Stimulated activated naive CD8-positive, alpha-beta T cell treated with anti-CD3 and anti-CD28 coated beads, Interleukin-15, Interleukin-2, amounts not matched to agents 100 ng/mL and 50 ng/mL, for 24 hours (primary cell): ENCODE data around the gene ZNF586.
"Not testable (repeated sequence)": the region's sequence is repeated elsewhere in the genome, so short reads cannot be mapped to it uniquely, and the experiment has no call there.

Source experiments
- H3K27ac Mint-ChIP-seq: one replicate; pipeline ENCODE4 v1.8.0; 2021; ENCODE audit warnings: mild to moderate bottlenecking, mixed read lengths
- H3K27me3 Mint-ChIP-seq: one replicate; pipeline ENCODE4 v1.8.0; 2021; ENCODE audit warnings: mixed read lengths
- H3K36me3 Mint-ChIP-seq: one replicate; pipeline ENCODE4 v1.8.0; 2021; ENCODE audit warnings: low read depth, mixed read lengths
- H3K4me1 Mint-ChIP-seq: one replicate; pipeline ENCODE4 v1.8.0; 2021; ENCODE audit warnings: low read depth, mixed read lengths
- H3K4me3 Mint-ChIP-seq: one replicate; pipeline ENCODE4 v1.8.0; 2021; ENCODE audit warnings: mild to moderate bottlenecking, mixed read lengths
- H3K9me3 Mint-ChIP-seq: one replicate; pipeline ENCODE4 v1.8.0; 2021; ENCODE audit warnings: mixed read lengths

Gene ZNF586

GRCh38 chr19:57769345-57770131 lies at the start of gene ZNF586:
Gene ZNF586, plus strand, starts transcription at chr19:57769676. Its CDS starts 167 bp downstream, at chr19:57769843.
- Mint-ChIP-seq H3K36me3 (peaks cover 55% of the 10 kb centered on the region), H3K4me1 (peaks cover 43% of the 10 kb centered on the region), H3K27ac (peak within 1 kb of the TSS; percentile 81), H3K9me3 (peaks cover 23% of the 10 kb centered on the region), H3K4me3 (peak within 1 kb of the TSS; percentile 89), H3K27me3 (no peaks in the 10 kb centered on the region)

GRCh38 chr19:57719901-57720519 lies 49.5 kb upstream of the ZNF586 start:
- Mint-ChIP-seq H3K36me3 (peaks cover 84% of the 10 kb centered on the region), H3K4me3 (no peak overlapping the region), H3K27me3 (no peaks in the 10 kb centered on the region), H3K27ac (no peak overlapping the region), H3K4me1 (peaks cover 4% of the 10 kb centered on the region), H3K9me3 (peaks cover 71% of the 10 kb centered on the region)

- H3K36me3 Mint-ChIP-seq: peaks cover 81% of the 10 kb centered on the region
- no peak overlapping the region for H3K27ac Mint-ChIP-seq
- peaks cover 66% of the 10 kb centered on the region for H3K9me3 Mint-ChIP-seq
These were observed 48.6 kb upstream of the ZNF586 start for GRCh38 chr19:57720878-57721277.

GRCh38 chr19:57738320-57738719 lies 31.2 kb upstream of the ZNF586 start:
- not testable (repeated sequence) for H3K36me3 Mint-ChIP-seq, H3K4me3 Mint-ChIP-seq, H3K27ac Mint-ChIP-seq, H3K4me1 Mint-ChIP-seq, H3K27me3 Mint-ChIP-seq, H3K9me3 Mint-ChIP-seq

More at GRCh38 chr19:57720878-57721277, 48.6 kb upstream of the ZNF586 start:
- Mint-ChIP-seq H3K27me3 (no peaks in the 10 kb centered on the region), H3K4me1 (peaks cover 5% of the 10 kb centered on the region), H3K4me3 (no peak overlapping the region)

GRCh38 chr19:57738770-57739169 lies 30.7 kb upstream of the ZNF586 start:
- H3K27me3 Mint-ChIP-seq, H3K4me3 Mint-ChIP-seq, H3K4me1 Mint-ChIP-seq, H3K9me3 Mint-ChIP-seq, H3K36me3 Mint-ChIP-seq, H3K27ac Mint-ChIP-seq: not testable (repeated sequence)

- H3K36me3 Mint-ChIP-seq: peaks cover 46% of the 10 kb centered on the region
- H3K4me3 Mint-ChIP-seq: peak within 1 kb of the TSS; percentile 93
- peak within 1 kb of the TSS; percentile 96 for H3K27ac Mint-ChIP-seq
- H3K4me1 Mint-ChIP-seq: peaks cover 28% of the 10 kb centered on the region
- peaks cover 27% of the 10 kb centered on the region for H3K9me3 Mint-ChIP-seq
- no peaks in the 10 kb centered on the region for H3K27me3 Mint-ChIP-seq
These were observed 22.6 kb upstream of the ZNF586 start, which contains the start of gene ZNF776 for GRCh38 chr19:57746580-57747471. Gene ZNF776, plus strand, starts transcription at chr19:57746815. Its CDS starts 244 bp downstream, at chr19:57747059.

- H3K36me3 Mint-ChIP-seq: peaks cover 52% of the 10 kb centered on the region
- peaks cover 30% of the 10 kb centered on the region for H3K4me1 Mint-ChIP-seq
- H3K4me3 Mint-ChIP-seq: peak overlapping the region; percentile 93
- H3K9me3 Mint-ChIP-seq: peaks cover 31% of the 10 kb centered on the region
- no peaks in the 10 kb centered on the region for H3K27me3 Mint-ChIP-seq
- peak overlapping the region; percentile 96 for H3K27ac Mint-ChIP-seq
These were observed 22.0 kb upstream of the ZNF586 start for GRCh38 chr19:57747472-57747807.

GRCh38 chr19:57748029-57748428 lies 21.4 kb upstream of the ZNF586 start:
- Mint-ChIP-seq H3K9me3 (peaks cover 37% of the 10 kb centered on the region), H3K4me3 (peak overlapping the region; percentile 93), H3K27ac (peak overlapping the region; percentile 18), H3K4me1 (peaks cover 30% of the 10 kb centered on the region), H3K27me3 (no peaks in the 10 kb centered on the region), H3K36me3 (peaks cover 58% of the 10 kb centered on the region)

GRCh38 chr19:57754091-57754673 lies 15.3 kb upstream of the ZNF586 start:
- Mint-ChIP-seq H3K4me1 (peaks cover 4% of the 10 kb centered on the region), H3K4me3 (no peak overlapping the region), H3K27me3 (no peaks in the 10 kb centered on the region), H3K36me3 (peaks cover 97% of the 10 kb centered on the region), H3K9me3 (peaks cover 79% of the 10 kb centered on the region), H3K27ac (no peak overlapping the region)

GRCh38 chr19:57755031-57755430 lies 14.4 kb upstream of the ZNF586 start:
- H3K4me1 Mint-ChIP-seq: peaks cover 3% of the 10 kb centered on the region
- peaks cover 74% of the 10 kb centered on the region for H3K9me3 Mint-ChIP-seq
- no peaks in the 10 kb centered on the region for H3K27me3 Mint-ChIP-seq
- H3K4me3 Mint-ChIP-seq: no peak overlapping the region
- no peak overlapping the region for H3K27ac Mint-ChIP-seq
- H3K36me3 Mint-ChIP-seq: peaks cover 96% of the 10 kb centered on the region

GRCh38 chr19:57757941-57758340 lies 11.5 kb upstream of the ZNF586 start:
- Mint-ChIP-seq H3K4me1 (no peaks in the 10 kb centered on the region), H3K4me3 (no peak overlapping the region), H3K36me3 (peaks cover 89% of the 10 kb centered on the region), H3K9me3 (peaks cover 54% of the 10 kb centered on the region), H3K27ac (no peak overlapping the region), H3K27me3 (no peaks in the 10 kb centered on the region)

- no peaks in the 10 kb centered on the region for H3K4me1 Mint-ChIP-seq
- H3K9me3 Mint-ChIP-seq: peaks cover 42% of the 10 kb centered on the region
- H3K4me3 Mint-ChIP-seq: no peak overlapping the region
- no peak overlapping the region for H3K27ac Mint-ChIP-seq
- peaks cover 86% of the 10 kb centered on the region for H3K36me3 Mint-ChIP-seq
- no peaks in the 10 kb centered on the region for H3K27me3 Mint-ChIP-seq
These were observed 10.4 kb upstream of the ZNF586 start for GRCh38 chr19:57759096-57759495.

GRCh38 chr19:57771417-57771816 lies 1.9 kb downstream of the ZNF586 start:
- H3K4me3 Mint-ChIP-seq: peak overlapping the region; percentile 46
- H3K9me3 Mint-ChIP-seq: peaks cover 29% of the 10 kb centered on the region
- H3K27ac Mint-ChIP-seq: no peak overlapping the region
- peaks cover 56% of the 10 kb centered on the region for H3K4me1 Mint-ChIP-seq
- no peaks in the 10 kb centered on the region for H3K27me3 Mint-ChIP-seq
- H3K36me3 Mint-ChIP-seq: peaks cover 64% of the 10 kb centered on the region

GRCh38 chr19:57773488-57773887 lies 4.0 kb downstream of the ZNF586 start:
- H3K4me3 Mint-ChIP-seq: no peak overlapping the region
- peaks cover 57% of the 10 kb centered on the region for H3K4me1 Mint-ChIP-seq
- H3K27ac Mint-ChIP-seq: no peak overlapping the region
- H3K9me3 Mint-ChIP-seq: peaks cover 40% of the 10 kb centered on the region
- H3K36me3 Mint-ChIP-seq: peaks cover 80% of the 10 kb centered on the region
- H3K27me3 Mint-ChIP-seq: no peaks in the 10 kb centered on the region
